ENCODE results near the gene C11orf65.
A peak's percentile ranks its signal among the peaks of the same experiment; 100 is the strongest.

The C11orf65 gene

DNA sequence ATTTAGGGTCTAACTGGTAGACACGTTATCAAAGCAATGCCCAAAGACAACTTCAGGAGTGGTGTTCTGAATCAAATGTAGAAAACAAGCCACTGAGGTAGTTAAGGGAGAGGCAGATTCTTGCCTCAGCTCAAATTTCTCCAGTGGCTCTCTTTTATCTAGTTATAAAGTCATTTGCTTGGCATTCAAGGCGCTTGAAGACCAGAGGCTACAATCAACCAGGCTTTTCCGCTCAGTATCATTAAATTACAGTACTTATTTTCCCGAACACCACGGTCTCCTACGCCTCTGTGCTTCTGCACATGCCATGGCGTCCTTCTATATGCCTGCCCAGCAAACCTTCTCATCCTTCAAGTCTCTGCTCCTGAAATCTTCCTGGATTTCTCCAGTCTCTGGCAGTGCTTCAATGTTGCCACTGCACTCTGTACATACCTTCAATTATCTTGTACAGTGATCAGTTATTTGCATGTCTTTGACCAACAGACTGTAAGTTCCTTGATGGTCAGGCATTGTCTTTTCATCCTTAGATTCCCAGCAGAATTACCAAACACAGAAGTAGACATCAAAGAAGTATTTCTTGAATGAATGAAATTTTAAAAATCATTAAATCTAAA, 29.4 kb upstream of the C11orf65 start:
- H3K14ac ChIP-seq (ENCODE audit: low read length), result no peak overlapping the region
- H2BK120ac ChIP-seq (ENCODE audit: low read depth, low read length), result no peak overlapping the region
- peak overlapping the region; percentile 99 for H2AFZ ChIP-seq (ENCODE audit: low read length)
- no peak overlapping the region for H4K8ac ChIP-seq (ENCODE audit: low read depth, low read length)
- no peaks in the 10 kb centered on the region for H3K27me3 ChIP-seq (ENCODE audit: control insufficient read depth in 3 of 3, insufficient read depth in 3 of 3, low read depth in 1 of 3, low read length in 3 of 3)
- H3K79me1 ChIP-seq (ENCODE audit: low read depth, low read length), result no peaks in the 10 kb centered on the region
- no peak overlapping the region for H3K18ac ChIP-seq (ENCODE audit: low read length)
- no peaks in the 10 kb centered on the region for H3K9me3 ChIP-seq (replicated peaks in 1 of 2; ENCODE audit: control insufficient read depth in 2 of 2, insufficient read depth in 1 of 2, low read depth in 1 of 2, low read length in 2 of 2)
- H3K4me1 ChIP-seq (ENCODE audit: control insufficient read depth in 2 of 2, insufficient read depth in 1 of 2, low read depth in 1 of 2, low read length in 2 of 2), result peaks cover 5 to 8% of the 10 kb centered on the region in 2 donors
- H3K27ac ChIP-seq (replicated peaks; ENCODE audit: low read length), result no peak overlapping the region
- H3K4ac ChIP-seq (ENCODE audit: low read length), result no peak overlapping the region
- no peak for DNase-seq (ENCODE audit: low spot score)
- no peak overlapping the region for H2BK15ac ChIP-seq (ENCODE audit: low read length)
- peak overlapping the region; percentile 29 for H3K4me2 ChIP-seq (ENCODE audit: insufficient read depth, low read length, poor library complexity, severe bottlenecking)
- H4K91ac ChIP-seq (ENCODE audit: low read depth, low read length, poor library complexity), result no peak overlapping the region
- H3K36me3 ChIP-seq (replicated peaks in 1 of 2; ENCODE audit: control insufficient read depth in 2 of 2, insufficient read depth in 2 of 2, low read length in 2 of 2), result no peaks in the 10 kb centered on the region
- no peak overlapping the region for H3K9ac ChIP-seq (ENCODE audit: low read depth, low read length, poor library complexity)
- H3K23ac ChIP-seq (ENCODE audit: low read depth, low read length, poor library complexity), result no peak overlapping the region
- peak overlapping the region in 1 of 2 donors; percentile 55 for H3K4me3 ChIP-seq (ENCODE audit: low read length in 2 of 2)
- WGBS, 2 donors (ENCODE audit: extremely low coverage in 2 of 2, insufficient read length in 2 of 2, insufficient replicate concordance in 1 of 2), result no CpG with 5 or more reads among the region's 7 CpGs
- no peak overlapping the region for H2BK5ac ChIP-seq (ENCODE audit: low read length)
- no peak overlapping the region for H2BK12ac ChIP-seq (ENCODE audit: low read length)
- no peak overlapping the region for H2AK5ac ChIP-seq (ENCODE audit: low read depth, low read length)

DNA sequence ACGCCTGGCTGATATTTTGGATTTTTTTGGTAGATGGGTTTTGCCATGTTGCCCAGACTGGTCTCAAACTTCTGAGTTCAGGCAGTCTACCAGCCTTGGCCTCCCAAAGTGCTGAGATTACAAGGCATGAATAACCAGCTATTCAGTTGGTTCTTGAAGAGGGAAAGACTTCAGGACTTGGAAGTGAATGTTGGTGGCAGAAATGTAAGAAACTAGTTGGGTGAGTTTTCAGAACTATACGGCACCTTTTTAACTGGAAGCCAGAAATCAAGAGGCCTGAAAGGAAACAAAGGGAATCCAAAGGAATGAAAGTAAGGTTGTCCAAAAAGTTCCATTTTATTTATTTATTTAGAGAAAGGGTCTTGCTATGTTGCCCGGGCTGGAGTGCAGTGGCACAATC, 28.0 kb upstream of the C11orf65 start:
- no peak overlapping the region for H3K4me3 ChIP-seq (ENCODE audit: low read length in 2 of 2)
- H2BK12ac ChIP-seq (ENCODE audit: low read length), result no peak overlapping the region
- H2BK5ac ChIP-seq (ENCODE audit: low read length), result no peak overlapping the region
- H2BK15ac ChIP-seq (ENCODE audit: low read length), result no peak overlapping the region
- no peak overlapping the region for H4K8ac ChIP-seq (ENCODE audit: low read depth, low read length)
- no peak overlapping the region for H3K27ac ChIP-seq (replicated peaks; ENCODE audit: low read length)
- no peak overlapping the region for H4K91ac ChIP-seq (ENCODE audit: low read depth, low read length, poor library complexity)
- H3K14ac ChIP-seq (ENCODE audit: low read length), result no peak overlapping the region
- no peak overlapping the region for H3K4me2 ChIP-seq (ENCODE audit: insufficient read depth, low read length, poor library complexity, severe bottlenecking)
- peaks cover 5 to 8% of the 10 kb centered on the region in 2 donors for H3K4me1 ChIP-seq (ENCODE audit: control insufficient read depth in 2 of 2, insufficient read depth in 1 of 2, low read depth in 1 of 2, low read length in 2 of 2)
- H3K9ac ChIP-seq (ENCODE audit: low read depth, low read length, poor library complexity), result no peak overlapping the region
- H3K18ac ChIP-seq (ENCODE audit: low read length), result no peak overlapping the region
- H3K27me3 ChIP-seq (ENCODE audit: control insufficient read depth in 3 of 3, insufficient read depth in 3 of 3, low read depth in 1 of 3, low read length in 3 of 3), result no peaks in the 10 kb centered on the region
- H3K36me3 ChIP-seq (replicated peaks in 1 of 2; ENCODE audit: control insufficient read depth in 2 of 2, insufficient read depth in 2 of 2, low read length in 2 of 2), result peaks cover 0 to 8% of the 10 kb centered on the region in 2 donors
- H2AFZ ChIP-seq (ENCODE audit: low read length), result no peak overlapping the region
- DNase-seq (ENCODE audit: low spot score), result no peak
- no peaks in the 10 kb centered on the region for H3K79me1 ChIP-seq (ENCODE audit: low read depth, low read length)
- WGBS, 2 donors (ENCODE audit: extremely low coverage in 2 of 2, insufficient read length in 2 of 2, insufficient replicate concordance in 1 of 2), result no CpG with 5 or more reads among the region's 3 CpGs
- H2AK5ac ChIP-seq (ENCODE audit: low read depth, low read length), result no peak overlapping the region
- H3K9me3 ChIP-seq (replicated peaks in 1 of 2; ENCODE audit: control insufficient read depth in 2 of 2, insufficient read depth in 1 of 2, low read depth in 1 of 2, low read length in 2 of 2), result no peaks in the 10 kb centered on the region
- no peak overlapping the region for H3K4ac ChIP-seq (ENCODE audit: low read length)
- no peak overlapping the region for H2BK120ac ChIP-seq (ENCODE audit: low read depth, low read length)
- no peak overlapping the region for H3K23ac ChIP-seq (ENCODE audit: low read depth, low read length, poor library complexity)

- no peak overlapping the region for H4K8ac ChIP-seq (ENCODE audit: low read depth, low read length)
- H3K4ac ChIP-seq (ENCODE audit: low read length), result no peak overlapping the region
- H2BK15ac ChIP-seq (ENCODE audit: low read length), result no peak overlapping the region
- H3K18ac ChIP-seq (ENCODE audit: low read length), result no peak overlapping the region
- no CpG with 5 or more reads among the region's 6 CpGs for WGBS, 2 donors (ENCODE audit: extremely low coverage in 2 of 2, insufficient read length in 2 of 2, insufficient replicate concordance in 1 of 2)
- H3K36me3 ChIP-seq (replicated peaks in 1 of 2; ENCODE audit: control insufficient read depth in 2 of 2, insufficient read depth in 2 of 2, low read length in 2 of 2), result peaks cover 0 to 19% of the 10 kb centered on the region in 2 donors
- no peak overlapping the region for H2BK5ac ChIP-seq (ENCODE audit: low read length)
- H2BK12ac ChIP-seq (ENCODE audit: low read length), result no peak overlapping the region
- no peak overlapping the region for H3K23ac ChIP-seq (ENCODE audit: low read depth, low read length, poor library complexity)
- DNase-seq (ENCODE audit: low spot score), result no peak
- no peak overlapping the region for H2AK5ac ChIP-seq (ENCODE audit: low read depth, low read length)
- H3K9ac ChIP-seq (ENCODE audit: low read depth, low read length, poor library complexity), result no peak overlapping the region
- H3K4me3 ChIP-seq (ENCODE audit: low read length in 2 of 2), result no peak overlapping the region
- no peaks in the 10 kb centered on the region for H3K9me3 ChIP-seq (replicated peaks in 1 of 2; ENCODE audit: control insufficient read depth in 2 of 2, insufficient read depth in 1 of 2, low read depth in 1 of 2, low read length in 2 of 2)
- H3K4me2 ChIP-seq (ENCODE audit: insufficient read depth, low read length, poor library complexity, severe bottlenecking), result no peak overlapping the region
- no peak overlapping the region for H2AFZ ChIP-seq (ENCODE audit: low read length)
- H3K14ac ChIP-seq (ENCODE audit: low read length), result no peak overlapping the region
- no peaks in the 10 kb centered on the region for H3K27me3 ChIP-seq (ENCODE audit: control insufficient read depth in 3 of 3, insufficient read depth in 3 of 3, low read depth in 1 of 3, low read length in 3 of 3)
- H4K91ac ChIP-seq (ENCODE audit: low read depth, low read length, poor library complexity), result no peak overlapping the region
- no peaks in the 10 kb centered on the region for H3K79me1 ChIP-seq (ENCODE audit: low read depth, low read length)
- no peak overlapping the region for H3K27ac ChIP-seq (replicated peaks; ENCODE audit: low read length)
- no peak overlapping the region for H2BK120ac ChIP-seq (ENCODE audit: low read depth, low read length)
- peaks cover 5 to 8% of the 10 kb centered on the region in 2 donors for H3K4me1 ChIP-seq (ENCODE audit: control insufficient read depth in 2 of 2, insufficient read depth in 1 of 2, low read depth in 1 of 2, low read length in 2 of 2)
Measured at GRCh38 chr11:108494182-108494581, 26.9 kb upstream of the C11orf65 start.

- H3K9me3 ChIP-seq (replicated peaks in 1 of 2; ENCODE audit: control insufficient read depth in 2 of 2, insufficient read depth in 1 of 2, low read depth in 1 of 2, low read length in 2 of 2), result no peaks in the 10 kb centered on the region
- H2BK5ac ChIP-seq (ENCODE audit: low read length), result no peak overlapping the region
- no peaks in the 10 kb centered on the region for H3K27me3 ChIP-seq (ENCODE audit: control insufficient read depth in 3 of 3, insufficient read depth in 3 of 3, low read depth in 1 of 3, low read length in 3 of 3)
- H3K4me3 ChIP-seq (ENCODE audit: low read length in 2 of 2), result no peak overlapping the region
- H4K8ac ChIP-seq (ENCODE audit: low read depth, low read length), result no peak overlapping the region
- H2AK5ac ChIP-seq (ENCODE audit: low read depth, low read length), result no peak overlapping the region
- H2AFZ ChIP-seq (ENCODE audit: low read length), result no peak overlapping the region
- H3K79me1 ChIP-seq (ENCODE audit: low read depth, low read length), result no peaks in the 10 kb centered on the region
- H2BK15ac ChIP-seq (ENCODE audit: low read length), result no peak overlapping the region
- no peak overlapping the region for H3K14ac ChIP-seq (ENCODE audit: low read length)
- peaks cover 2 to 7% of the 10 kb centered on the region in 2 donors for H3K4me1 ChIP-seq (ENCODE audit: control insufficient read depth in 2 of 2, insufficient read depth in 1 of 2, low read depth in 1 of 2, low read length in 2 of 2)
- H3K4ac ChIP-seq (ENCODE audit: low read length), result no peak overlapping the region
- no peak for DNase-seq (ENCODE audit: low spot score)
- no peak overlapping the region for H3K4me2 ChIP-seq (ENCODE audit: insufficient read depth, low read length, poor library complexity, severe bottlenecking)
- H3K9ac ChIP-seq (ENCODE audit: low read depth, low read length, poor library complexity), result no peak overlapping the region
- no peak overlapping the region for H2BK120ac ChIP-seq (ENCODE audit: low read depth, low read length)
- H3K36me3 ChIP-seq (replicated peaks in 1 of 2; ENCODE audit: control insufficient read depth in 2 of 2, insufficient read depth in 2 of 2, low read length in 2 of 2), result peaks cover 0 to 34% of the 10 kb centered on the region in 2 donors
- H3K23ac ChIP-seq (ENCODE audit: low read depth, low read length, poor library complexity), result no peak overlapping the region
- no peak overlapping the region for H3K27ac ChIP-seq (replicated peaks; ENCODE audit: low read length)
- no peak overlapping the region for H4K91ac ChIP-seq (ENCODE audit: low read depth, low read length, poor library complexity)
- no peak overlapping the region for H2BK12ac ChIP-seq (ENCODE audit: low read length)
- H3K18ac ChIP-seq (ENCODE audit: low read length), result no peak overlapping the region
- WGBS, 2 donors (ENCODE audit: extremely low coverage in 2 of 2, insufficient read length in 2 of 2, insufficient replicate concordance in 1 of 2), result no CpG with 5 or more reads among the region's 3 CpGs
Measured at GRCh38 chr11:108491936-108492335, 24.6 kb upstream of the C11orf65 start.

Data from neuronal stem cell (in vitro differentiated cells).